K562 (cell line): ENCODE measurements around the gene CCDC85A. TPM values are rescaled to one million over a fixed set of nuclear protein-coding genes. Genes with fewer than 3 reads are reported as not detected.

Experiments
- ATAC-seq: fragments of 200-7000 bp; cut with Tn5 transposase; 3 replicates; pipeline ENCODE4 v1.9.1; 2020; ENCODE audit warnings: moderate library complexity
- BruUV-seq: library from RNA; stranded (reverse); fragments of 400-500 nt; replicated peaks from 2 replicates; lab custom pipeline; 2021; lab: Mats Ljungman, UMichigan
- CTCF ChIA-PET: fragments of 300-600 bp; formaldehyde crosslinking; extraction: SDS; loops from one replicate; lab custom pipeline; 2021; ENCODE audit warnings: low intra/inter-chr PET ratio; lab: Yijun Ruan, JAX
- POLR2A ChIA-PET: fragments of 300-600, 350-650 bp; sonication (Branson Sonifier 250); formaldehyde crosslinking; extraction: SDS; loops from one replicate; lab custom pipeline; 2021; ENCODE audit warnings: antibody characterized with exemption, inconsistent platforms; lab: Yijun Ruan, JAX
- DNase-seq, 4 experiments: peaks; one replicate each; pipeline versions ENCODE4 v3.0.0 to v3.0.0-alpha.2; 2011 to 2018; ENCODE audit warnings: low spot score in 3 of 4, mixed read lengths in 3 of 4; ENCODE audit errors: extremely low read depth in 1 of 4
- FAIRE-seq: peaks from 2 replicates; lab custom pipeline; 2011; peaks lifted over from hg19 to GRCh38; lab: Jason Lieb, UNC
- H2AFZ ChIP-seq: 2 replicates; pipeline ENCODE4 v1.6.0; 2011; ENCODE audit warnings: low read depth, low read length, control low read depth, inconsistent platforms
- H3K27ac ChIP-seq: fragments of 200-600 bp; 3 replicates; pipeline ENCODE4 v1.8.0; 2011; ENCODE audit warnings: low read depth, mild to moderate bottlenecking, control low read depth, inconsistent platforms, low read length, moderate library complexity, mixed read lengths; ENCODE audit errors: extremely low read depth
- H3K27me3 ChIP-seq, 2 experiments: fragments of 300-600 bp in 1 of 2; 2 replicates in 1 of 2; 3 replicates in 1 of 2; pipeline versions ENCODE4 v1.6.0 to v1.8.0; 2011; ENCODE audit warnings: inconsistent platforms in 2 of 2, low read length in 2 of 2, mild to moderate bottlenecking in 1 of 2, mixed read lengths in 1 of 2, moderate library complexity in 1 of 2; ENCODE audit not compliant: control insufficient read depth in 2 of 2, insufficient read depth in 2 of 2
- H3K36me3 ChIP-seq: fragments of 300-600 bp; 3 replicates; pipeline ENCODE4 v1.8.0; 2011; ENCODE audit warnings: mild to moderate bottlenecking, low read length, inconsistent platforms; ENCODE audit not compliant: control insufficient read depth, insufficient read depth
- H3K4me1 ChIP-seq, 2 experiments: fragments of 200-600 bp in 1 of 2; replicated peaks in 1 of 2; 2 replicates in 1 of 2; 3 replicates in 1 of 2; pipeline versions ENCODE4 v1.5.1 to v1.8.0; 2011; ENCODE audit warnings: inconsistent platforms in 2 of 2, low read length in 2 of 2, mild to moderate bottlenecking in 1 of 2, mixed read lengths in 1 of 2, moderate library complexity in 1 of 2; ENCODE audit not compliant: control insufficient read depth in 2 of 2, insufficient read depth in 2 of 2
- H3K4me2 ChIP-seq: 2 replicates; pipeline ENCODE4 v1.6.1; 2011; ENCODE audit warnings: low read length, control low read depth, inconsistent platforms, mixed read lengths; ENCODE audit not compliant: insufficient read depth
- H3K4me3 ChIP-seq: fragments of 200-600 bp; sonication (generic), shearing (Covaris generic); 2 replicates; pipeline ENCODE4 v1.5.1; 2016; ENCODE audit warnings: control low read depth, inconsistent platforms
- H3K79me2 ChIP-seq: fragments of 200-600 bp; 3 replicates; pipeline ENCODE4 v1.8.0; 2011; ENCODE audit warnings: low read length, inconsistent platforms; ENCODE audit not compliant: control insufficient read depth, insufficient read depth
- H3K9ac ChIP-seq, 2 experiments: 2 replicates each; pipeline versions ENCODE4 v1.6.0 to v1.6.1; 2011; ENCODE audit warnings: low read depth in 2 of 2, low read length in 2 of 2, control low read depth in 1 of 2, inconsistent platforms in 1 of 2, mild to moderate bottlenecking in 1 of 2, mixed read lengths in 1 of 2; ENCODE audit not compliant: insufficient read depth in 1 of 2
- H3K9me1 ChIP-seq: one replicate; pipeline ENCODE4 v1.6.0; 2011; ENCODE audit warnings: inconsistent platforms, mild to moderate bottlenecking, low read length, moderate library complexity; ENCODE audit not compliant: control insufficient read depth, insufficient read depth
- H3K9me3 ChIP-seq: replicated peaks from 2 replicates; pipeline ENCODE4 v1.5.1; 2011; ENCODE audit warnings: low read depth, low read length, inconsistent platforms; ENCODE audit not compliant: control insufficient read depth, insufficient read depth
- H4K20me1 ChIP-seq: replicated peaks from 2 replicates; pipeline ENCODE4 v1.6.1; 2011; ENCODE audit warnings: low read length, inconsistent platforms, mixed read lengths; ENCODE audit not compliant: control insufficient read depth, insufficient read depth
- ESRRB ChIP-seq: fragments of 250-450 bp; sonication (Bioruptor Pico); IDR thresholded peaks from 2 replicates; pipeline ENCODE4 v1.5.0; 2020; ENCODE audit warnings: mild to moderate bottlenecking, moderate library complexity, borderline replicate concordance
- ZBTB11 ChIP-seq, 3 experiments: fragments of 200-800 bp in 1 of 3; fragments of 250-450 bp in 1 of 3; fragments of 450-650 bp in 1 of 3; sonication (Bioruptor Pico) in 1 of 3; sonication (Bioruptor generic) in 1 of 3; formaldehyde crosslinking in 1 of 3; IDR thresholded peaks; 2 replicates each; pipeline versions ENCODE4 v1.6.1 to v1.8.0; 2016 to 2022; ENCODE audit warnings: mild to moderate bottlenecking in 2 of 3, missing genetic modification characterization in 2 of 3, missing compliant biosample characterization in 1 of 3, moderate library complexity in 1 of 3
- WGBS: fragments of 100-300 bp; shearing (Covaris generic); methylation state at CpG from one replicate; pipeline ENCODE4 v1.1.6; 2016; ENCODE audit warnings: low coverage, mixed read lengths; ENCODE audit not compliant: insufficient coverage; ENCODE audit errors: missing lambda C conversion rate; 5-methylcytosine and 5-hydroxymethylcytosine counted together
- in situ Hi-C: fragments of 300-500 bp; cut with MboI; formaldehyde crosslinking; loops from 4 replicates; pipeline ENCODE4 v1.15.0; 2018; ENCODE audit warnings: inconsistent platforms, mixed read lengths
- intact Hi-C: fragments of 100-400 bp; cut with micrococcal nuclease; formaldehyde crosslinking; loops from 2 replicates; pipeline ENCODE4 v1.14.2; 2022
- polyA plus RNA-seq, 8 experiments: library from polyadenylated mRNA; depleted of rRNA in 4 of 8; stranded (reverse) in 5 of 8; unstranded in 3 of 8; fragments of >200 nt; fragmentation: Nextera tagmentation in 2 of 8; fragmentation: Illumina TruSeq in 1 of 8; extraction: Ambion mirVana in 2 of 8; extraction: Trizol in 1 of 8; gene quantifications; 2 replicates each; pipeline versions ENCODE4 v1.2.1 to v1.2.3, GENCODE V29; 2011 to 2014; ENCODE audit warnings: inconsistent platforms in 1 of 8, missing spikeins in 1 of 8
- total RNA-seq, 7 experiments: library from RNA; depleted of rRNA in 6 of 7; stranded (reverse); fragments of >200 nt in 6 of 7; fragmentation: Illumina TruSeq in 2 of 7; extraction: Trizol in 2 of 7; gene quantifications; 2 replicates each; pipeline versions ENCODE4 v1.2.1 to v1.2.3, GENCODE V29; 2011 to 2021; ENCODE audit warnings: low replicate concordance in 1 of 7

The CCDC85A gene
- total and polyA plus RNA-seq, 9 of the 15 experiments (the other 6 are each of a cell fraction or from before 2014, with no cell fraction given), result 0.03 to 0.14 (median 0.10) TPM; not detected in 5

GRCh38 chr2:56185582-56186046, 1.8 kb downstream of the CCDC85A start:
- H3K27me3 ChIP-seq, result peaks cover 11 to 20% of the 10 kb centered on the region in 2 experiments; a peak in 3 of 5 replicates
- H3K9me1 ChIP-seq, result no peaks in the 10 kb centered on the region
- in situ Hi-C loops (loop anchor here (25.0 kb wide), 1 partner anchor 552 kb away; no protein-coding TSS in a partner anchor), intact Hi-C loops (no loop called here)
- no peak overlapping the region for H2AFZ ChIP-seq
- H3K9ac ChIP-seq, result no peak overlapping the region
- no peak overlapping the region for H3K4me3 ChIP-seq
- FAIRE-seq, result no peak
- H4K20me1 ChIP-seq, result no peaks in the 10 kb centered on the region
- DNase-seq, result no peak
- no peak overlapping the region for H3K27ac ChIP-seq
- 3% methylated on average over 11 of the region's 11 CpGs for WGBS
- peaks cover 0 to 14% of the 10 kb centered on the region in 2 experiments; a peak in 3 of 5 replicates for H3K4me1 ChIP-seq
- no peak for TF ChIP-seq ESRRB
- peak in 1 of 3 experiments; percentile 88; a peak in 1 of 6 replicates for TF ChIP-seq ZBTB11 (CRISPR knock-in tag; IDR thresholded peaks at IDR 0.05)
- no peak for ATAC-seq
- H3K9me3 ChIP-seq, result no peaks in the 10 kb centered on the region
- no TSS peak for BruUV-seq
- CTCF ChIA-PET, result no interaction called here
- H3K79me2 ChIP-seq, result no peaks in the 10 kb centered on the region
- POLR2A ChIA-PET, result interaction anchor here (0.5 to 1.5 kb wide), 2 partner anchors 121 to 123 kb away, joined by 3 to 4 read pairs; no protein-coding TSS in a partner anchor
- no peak overlapping the region for H3K4me2 ChIP-seq
- no peaks in the 10 kb centered on the region for H3K36me3 ChIP-seq
